Progenitor cell of endocrine pancreas (in vitro differentiated cells): ENCODE results near the gene ERCC6L. TPM values are rescaled to one million over a fixed set of nuclear protein-coding genes. Genes with fewer than 3 reads are reported as not detected.

Experiments
- DNase-seq: peaks from one replicate; pipeline ENCODE4 v3.0.0; 2021; ENCODE audit warnings: low spot score; ENCODE audit not compliant: unreplicated experiment
- H3K27ac Mint-ChIP-seq: 2 replicates; pipeline ENCODE4 v1.8.0; 2021; ENCODE audit warnings: mild to moderate bottlenecking, moderate library complexity, mixed read lengths
- H3K27me3 Mint-ChIP-seq: 2 replicates; pipeline ENCODE4 v1.8.0; 2021; ENCODE audit warnings: mixed read lengths
- H3K36me3 Mint-ChIP-seq: 2 replicates; pipeline ENCODE4 v1.8.0; 2022; ENCODE audit warnings: mixed read lengths; ENCODE audit not compliant: insufficient read depth
- H3K4me1 Mint-ChIP-seq: 2 replicates; pipeline ENCODE4 v1.8.0; 2021; ENCODE audit warnings: low read depth, mixed read lengths
- H3K4me3 Mint-ChIP-seq: 2 replicates; pipeline ENCODE4 v1.8.0; 2021; ENCODE audit warnings: low read depth, mild to moderate bottlenecking, moderate library complexity, mixed read lengths
- H3K9me3 Mint-ChIP-seq: 2 replicates; pipeline ENCODE4 v1.8.0; 2021; ENCODE audit warnings: low read depth, mixed read lengths
- long read RNA-seq: library from polyadenylated mRNA; unstranded; transcript quantifications from one replicate; pipeline ENCODE4 v2.0.0, GENCODE V29; 2020
- total RNA-seq: library from RNA; stranded (reverse); gene quantifications from 2 replicates; pipeline ENCODE4 v1.2.1, GENCODE V29; 2021
- TF ChIP-seq, protein P1 (sequence below): fragments of 200-600 bp; sonication (generic); IDR thresholded peaks from one replicate; pipeline ENCODE4 v1.5.0; 2021; ENCODE audit warnings: antibody characterized with exemption, mild to moderate bottlenecking; ENCODE audit not compliant: unreplicated experiment

Gene ERCC6L, protein sequence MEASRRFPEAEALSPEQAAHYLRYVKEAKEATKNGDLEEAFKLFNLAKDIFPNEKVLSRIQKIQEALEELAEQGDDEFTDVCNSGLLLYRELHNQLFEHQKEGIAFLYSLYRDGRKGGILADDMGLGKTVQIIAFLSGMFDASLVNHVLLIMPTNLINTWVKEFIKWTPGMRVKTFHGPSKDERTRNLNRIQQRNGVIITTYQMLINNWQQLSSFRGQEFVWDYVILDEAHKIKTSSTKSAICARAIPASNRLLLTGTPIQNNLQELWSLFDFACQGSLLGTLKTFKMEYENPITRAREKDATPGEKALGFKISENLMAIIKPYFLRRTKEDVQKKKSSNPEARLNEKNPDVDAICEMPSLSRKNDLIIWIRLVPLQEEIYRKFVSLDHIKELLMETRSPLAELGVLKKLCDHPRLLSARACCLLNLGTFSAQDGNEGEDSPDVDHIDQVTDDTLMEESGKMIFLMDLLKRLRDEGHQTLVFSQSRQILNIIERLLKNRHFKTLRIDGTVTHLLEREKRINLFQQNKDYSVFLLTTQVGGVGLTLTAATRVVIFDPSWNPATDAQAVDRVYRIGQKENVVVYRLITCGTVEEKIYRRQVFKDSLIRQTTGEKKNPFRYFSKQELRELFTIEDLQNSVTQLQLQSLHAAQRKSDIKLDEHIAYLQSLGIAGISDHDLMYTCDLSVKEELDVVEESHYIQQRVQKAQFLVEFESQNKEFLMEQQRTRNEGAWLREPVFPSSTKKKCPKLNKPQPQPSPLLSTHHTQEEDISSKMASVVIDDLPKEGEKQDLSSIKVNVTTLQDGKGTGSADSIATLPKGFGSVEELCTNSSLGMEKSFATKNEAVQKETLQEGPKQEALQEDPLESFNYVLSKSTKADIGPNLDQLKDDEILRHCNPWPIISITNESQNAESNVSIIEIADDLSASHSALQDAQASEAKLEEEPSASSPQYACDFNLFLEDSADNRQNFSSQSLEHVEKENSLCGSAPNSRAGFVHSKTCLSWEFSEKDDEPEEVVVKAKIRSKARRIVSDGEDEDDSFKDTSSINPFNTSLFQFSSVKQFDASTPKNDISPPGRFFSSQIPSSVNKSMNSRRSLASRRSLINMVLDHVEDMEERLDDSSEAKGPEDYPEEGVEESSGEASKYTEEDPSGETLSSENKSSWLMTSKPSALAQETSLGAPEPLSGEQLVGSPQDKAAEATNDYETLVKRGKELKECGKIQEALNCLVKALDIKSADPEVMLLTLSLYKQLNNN
- total RNA-seq: 4.8 and 5.6 TPM in 2 replicates
- long read RNA-seq, full-length matches to known transcripts: 22 of 22 reads
- long read RNA-seq, partial matches to known transcripts: 0 of 22 reads
- long read RNA-seq, other reads (novel, unspliced or antisense): 0 of 22 reads

DNA sequence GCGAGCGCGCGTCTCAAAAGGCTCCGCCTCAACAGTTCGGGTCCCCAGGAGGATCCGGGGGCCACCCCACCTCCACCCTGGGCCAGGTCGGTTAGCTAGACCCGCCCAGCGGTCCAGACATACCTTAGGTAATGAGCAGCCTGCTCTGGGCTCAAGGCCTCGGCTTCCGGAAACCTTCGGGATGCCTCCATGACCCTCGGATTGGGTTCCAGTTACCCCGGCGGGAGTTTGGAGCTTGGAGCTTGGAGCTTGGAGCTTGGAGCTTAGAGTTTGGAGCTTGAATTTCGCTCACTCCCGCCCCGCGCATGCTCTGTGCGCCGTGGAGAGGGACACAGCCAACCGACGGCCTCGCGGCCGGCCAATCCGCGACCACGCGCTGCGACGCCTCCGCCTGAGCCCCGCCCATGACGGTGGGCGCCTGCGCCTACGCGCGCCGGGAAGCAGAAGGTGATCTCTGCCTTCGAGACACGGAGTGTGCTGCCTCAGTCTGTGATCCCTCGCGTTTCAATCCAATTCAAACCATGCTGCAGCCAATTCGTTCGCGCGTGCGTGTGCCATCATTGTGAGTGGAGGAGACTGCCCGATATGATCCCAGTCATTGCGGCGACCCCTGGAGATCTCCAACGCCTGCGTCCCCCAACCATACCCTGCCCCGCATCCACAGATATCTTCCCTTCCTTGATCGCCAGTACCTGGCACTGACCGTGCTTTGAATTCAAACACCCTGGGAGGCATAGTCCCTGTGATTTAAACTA lies at the start of gene ERCC6L:
Gene ERCC6L (minus strand): TSS at position 307 of the 755 bp plus-strand sequence. CDS start 116 bp downstream, at position 191.
- TF ChIP-seq, protein P1, sequence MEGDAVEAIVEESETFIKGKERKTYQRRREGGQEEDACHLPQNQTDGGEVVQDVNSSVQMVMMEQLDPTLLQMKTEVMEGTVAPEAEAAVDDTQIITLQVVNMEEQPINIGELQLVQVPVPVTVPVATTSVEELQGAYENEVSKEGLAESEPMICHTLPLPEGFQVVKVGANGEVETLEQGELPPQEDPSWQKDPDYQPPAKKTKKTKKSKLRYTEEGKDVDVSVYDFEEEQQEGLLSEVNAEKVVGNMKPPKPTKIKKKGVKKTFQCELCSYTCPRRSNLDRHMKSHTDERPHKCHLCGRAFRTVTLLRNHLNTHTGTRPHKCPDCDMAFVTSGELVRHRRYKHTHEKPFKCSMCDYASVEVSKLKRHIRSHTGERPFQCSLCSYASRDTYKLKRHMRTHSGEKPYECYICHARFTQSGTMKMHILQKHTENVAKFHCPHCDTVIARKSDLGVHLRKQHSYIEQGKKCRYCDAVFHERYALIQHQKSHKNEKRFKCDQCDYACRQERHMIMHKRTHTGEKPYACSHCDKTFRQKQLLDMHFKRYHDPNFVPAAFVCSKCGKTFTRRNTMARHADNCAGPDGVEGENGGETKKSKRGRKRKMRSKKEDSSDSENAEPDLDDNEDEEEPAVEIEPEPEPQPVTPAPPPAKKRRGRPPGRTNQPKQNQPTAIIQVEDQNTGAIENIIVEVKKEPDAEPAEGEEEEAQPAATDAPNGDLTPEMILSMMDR: no peak
- peaks cover 8% of the 10 kb centered on the region for H3K36me3 Mint-ChIP-seq
- DNase-seq: peak; percentile 74
- H3K4me1 Mint-ChIP-seq: peaks cover 1% of the 10 kb centered on the region
- H3K9me3 Mint-ChIP-seq: peaks cover 12% of the 10 kb centered on the region
- H3K27me3 Mint-ChIP-seq: no peaks in the 10 kb centered on the region
- peak within 1 kb of the TSS; percentile 78 for H3K4me3 Mint-ChIP-seq
- H3K27ac Mint-ChIP-seq: peak within 1 kb of the TSS; percentile 94

DNA sequence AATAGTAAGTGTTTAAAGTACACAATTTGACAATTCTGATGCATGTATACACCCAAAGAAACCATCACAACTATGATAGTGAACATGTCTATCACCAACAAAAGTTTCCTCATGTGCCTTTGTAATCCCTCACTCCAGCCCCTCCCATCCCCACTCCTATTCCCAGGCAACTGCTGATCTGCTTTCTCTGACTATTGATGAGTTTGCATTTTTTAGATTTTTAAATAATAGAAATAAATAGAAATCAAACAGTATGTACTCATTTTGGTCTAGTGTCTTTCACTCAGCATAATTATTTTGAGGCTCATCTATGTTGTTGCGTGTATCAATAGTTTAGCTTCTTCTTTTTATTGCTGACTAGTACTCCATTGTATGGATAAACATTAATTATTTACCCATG lies 43.5 kb upstream of the ERCC6L start:
- Mint-ChIP-seq H3K4me1 (peaks cover 7% of the 10 kb centered on the region), H3K36me3 (no peaks in the 10 kb centered on the region), H3K27me3 (no peaks in the 10 kb centered on the region), H3K27ac (no peak overlapping the region), H3K9me3 (peaks cover 4% of the 10 kb centered on the region), H3K4me3 (no peak overlapping the region)
- TF ChIP-seq, protein P1: no peak
- DNase-seq: no peak

DNA sequence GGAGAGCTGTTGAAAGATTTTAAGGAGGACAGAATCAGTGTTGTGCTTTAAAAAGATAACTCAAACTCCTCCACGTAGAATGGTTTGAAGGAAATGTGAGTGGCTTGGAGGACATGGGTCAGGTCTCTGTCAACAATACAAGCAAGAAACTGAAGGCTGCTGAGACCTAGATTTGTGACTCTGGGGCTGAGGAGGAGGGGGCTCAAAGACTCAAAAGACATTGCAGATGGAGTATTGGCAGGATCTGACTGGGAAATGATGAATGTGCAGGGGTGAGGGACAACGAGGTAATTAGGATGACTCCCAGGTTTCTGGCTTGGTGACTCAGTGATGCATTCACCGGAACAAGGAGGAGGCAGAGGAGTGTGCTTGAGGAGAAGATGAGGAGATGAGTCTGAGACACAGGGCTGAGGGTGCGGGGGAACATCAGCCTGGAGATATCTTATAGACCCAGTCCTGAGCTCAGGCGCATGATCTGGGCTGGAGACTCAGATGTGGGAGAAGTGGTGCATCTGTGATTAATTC lies 41.6 kb upstream of the ERCC6L start:
- Mint-ChIP-seq H3K27ac (no peak overlapping the region), H3K36me3 (peaks cover 5% of the 10 kb centered on the region), H3K4me1 (peaks cover 12% of the 10 kb centered on the region), H3K9me3 (peaks cover 4% of the 10 kb centered on the region), H3K4me3 (no peak overlapping the region), H3K27me3 (no peaks in the 10 kb centered on the region)
- TF ChIP-seq, protein P1: no peak
- no peak for DNase-seq

DNA sequence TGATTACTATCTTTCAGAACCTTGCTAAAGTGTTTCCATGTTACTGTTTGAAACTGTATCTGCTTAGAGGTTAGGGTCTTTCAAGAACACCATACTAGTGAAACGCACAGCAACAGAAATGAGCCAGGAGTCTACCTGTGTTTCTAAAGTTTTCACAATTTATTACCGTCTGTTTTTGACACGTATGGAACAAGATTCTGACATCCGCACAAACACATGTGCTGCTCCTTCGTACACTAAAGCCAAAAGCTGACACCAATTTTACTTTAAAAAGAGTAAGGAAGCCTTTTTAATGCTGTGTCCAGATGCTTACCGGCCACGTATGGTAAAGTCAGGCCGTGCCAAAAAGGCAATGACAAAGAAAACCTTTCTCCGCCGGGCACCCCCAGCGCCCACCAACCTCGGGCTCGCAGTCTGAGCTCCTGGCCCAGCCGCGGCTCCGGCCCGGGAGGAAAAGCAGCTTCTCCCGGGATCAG lies 37.7 kb upstream of the ERCC6L start:
- Mint-ChIP-seq H3K27me3 (no peaks in the 10 kb centered on the region), H3K9me3 (no peaks in the 10 kb centered on the region), H3K4me1 (peaks cover 30% of the 10 kb centered on the region), H3K36me3 (peaks cover 36% of the 10 kb centered on the region), H3K4me3 (peak overlapping the region; percentile 89), H3K27ac (peak overlapping the region; percentile 98)
- TF ChIP-seq, protein P1: no peak
- no peak for DNase-seq
